Glutamatergic neuron (in vitro differentiated cells): ENCODE data around the gene FARSB. TPM values are rescaled to one million over a fixed set of nuclear protein-coding genes. Genes with fewer than 3 reads are reported as not detected.

Experiments used
- DNase-seq: peaks from one replicate; pipeline ENCODE4 v3.0.0; 2022
- H3K27ac Mint-ChIP-seq: one replicate; pipeline ENCODE4 v1.8.0; 2020; ENCODE audit warnings: mild to moderate bottlenecking, mixed read lengths, inconsistent platforms; ENCODE audit not compliant: unreplicated experiment
- H3K27me3 Mint-ChIP-seq: one replicate; pipeline ENCODE4 v1.8.0; 2020; ENCODE audit warnings: mild to moderate bottlenecking, moderate library complexity, mixed read lengths, inconsistent platforms; ENCODE audit not compliant: unreplicated experiment
- H3K36me3 Mint-ChIP-seq: one replicate; pipeline ENCODE4 v1.8.0; 2020; ENCODE audit warnings: mild to moderate bottlenecking, mixed read lengths, inconsistent platforms; ENCODE audit not compliant: unreplicated experiment
- H3K4me1 Mint-ChIP-seq: one replicate; pipeline ENCODE4 v1.8.0; 2020; ENCODE audit warnings: mild to moderate bottlenecking, low read depth, mixed read lengths, inconsistent platforms; ENCODE audit not compliant: unreplicated experiment
- H3K4me3 Mint-ChIP-seq: one replicate; pipeline ENCODE4 v1.8.0; 2020; ENCODE audit warnings: mild to moderate bottlenecking, mixed read lengths, inconsistent platforms; ENCODE audit not compliant: unreplicated experiment
- H3K9me3 Mint-ChIP-seq: one replicate; pipeline ENCODE4 v1.8.0; 2020; ENCODE audit warnings: mild to moderate bottlenecking, moderate library complexity, mixed read lengths, inconsistent platforms; ENCODE audit not compliant: unreplicated experiment
- long read RNA-seq: library from polyadenylated mRNA; unstranded; transcript quantifications from one replicate; pipeline ENCODE4 v2.0.0, GENCODE V29; 2020; ENCODE audit not compliant: unreplicated experiment
- total RNA-seq: library from RNA; stranded (reverse); fragmentation: NEBNext Ultra II Directional; extraction: Animal tissue kit (Norgen Biotek cat#: 25700); gene quantifications from one replicate; pipeline ENCODE4 v1.2.1, GENCODE V29; 2021; ENCODE audit not compliant: unreplicated experiment
- TF ChIP-seq, protein P1 (sequence below): fragments of 200-600 bp; sonication (generic); IDR thresholded peaks from one replicate; pipeline ENCODE4 v1.5.0; 2021; ENCODE audit not compliant: partially characterized antibody, unreplicated experiment

FARSB gene
- total RNA-seq: 18.8 TPM
- long read RNA-seq, transcript FARSB-201 (17 exons, 3,369 nt): major isoform, 27 of 32 reads
- long read RNA-seq, partial matches to known transcripts: 2 of 32 reads
- long read RNA-seq, other reads (novel, unspliced or antisense): 3 of 32 reads

- peaks cover 9% of the 10 kb centered on the region for H3K4me1 Mint-ChIP-seq
- TF ChIP-seq, protein P1, sequence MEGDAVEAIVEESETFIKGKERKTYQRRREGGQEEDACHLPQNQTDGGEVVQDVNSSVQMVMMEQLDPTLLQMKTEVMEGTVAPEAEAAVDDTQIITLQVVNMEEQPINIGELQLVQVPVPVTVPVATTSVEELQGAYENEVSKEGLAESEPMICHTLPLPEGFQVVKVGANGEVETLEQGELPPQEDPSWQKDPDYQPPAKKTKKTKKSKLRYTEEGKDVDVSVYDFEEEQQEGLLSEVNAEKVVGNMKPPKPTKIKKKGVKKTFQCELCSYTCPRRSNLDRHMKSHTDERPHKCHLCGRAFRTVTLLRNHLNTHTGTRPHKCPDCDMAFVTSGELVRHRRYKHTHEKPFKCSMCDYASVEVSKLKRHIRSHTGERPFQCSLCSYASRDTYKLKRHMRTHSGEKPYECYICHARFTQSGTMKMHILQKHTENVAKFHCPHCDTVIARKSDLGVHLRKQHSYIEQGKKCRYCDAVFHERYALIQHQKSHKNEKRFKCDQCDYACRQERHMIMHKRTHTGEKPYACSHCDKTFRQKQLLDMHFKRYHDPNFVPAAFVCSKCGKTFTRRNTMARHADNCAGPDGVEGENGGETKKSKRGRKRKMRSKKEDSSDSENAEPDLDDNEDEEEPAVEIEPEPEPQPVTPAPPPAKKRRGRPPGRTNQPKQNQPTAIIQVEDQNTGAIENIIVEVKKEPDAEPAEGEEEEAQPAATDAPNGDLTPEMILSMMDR: no peak
- H3K4me3 Mint-ChIP-seq: peak within 1 kb of the TSS; percentile 98
- peaks cover 6% of the 10 kb centered on the region for H3K27me3 Mint-ChIP-seq
- peak; percentile 94 for DNase-seq
- peak within 1 kb of the TSS; percentile 99 for H3K27ac Mint-ChIP-seq
- no peaks in the 10 kb centered on the region for H3K36me3 Mint-ChIP-seq
- H3K9me3 Mint-ChIP-seq: peaks cover 5% of the 10 kb centered on the region
Observed at GRCh38 chr2:222655787-222656525, at the start of gene FARSB. Gene FARSB (minus strand): TSS chr2:222656092. CDS start chr2:222656073, 19 bp downstream.

DNA sequence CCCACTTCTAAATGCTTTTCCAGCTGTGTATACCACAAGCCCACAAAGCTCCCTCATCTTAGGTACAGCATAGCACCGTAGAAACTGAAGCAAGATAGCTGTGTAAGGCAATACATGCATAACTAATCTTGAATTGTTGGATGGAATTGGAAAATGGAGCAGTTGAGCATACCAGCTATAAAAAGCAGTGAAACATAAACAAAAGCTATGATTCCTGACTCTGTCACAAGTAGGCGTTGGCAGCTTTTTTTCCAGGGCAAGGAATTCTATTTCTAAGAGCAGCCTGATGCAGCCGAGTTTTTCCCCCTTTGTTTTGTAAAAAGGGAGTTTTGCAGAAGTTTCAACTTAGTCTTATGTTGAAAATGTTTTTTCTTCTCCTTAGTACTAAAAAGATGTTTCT is 48.0 kb upstream of the FARSB start:
- Mint-ChIP-seq H3K36me3 (no peaks in the 10 kb centered on the region), H3K27ac (no peak overlapping the region), H3K27me3 (no peaks in the 10 kb centered on the region), H3K9me3 (peaks cover 1% of the 10 kb centered on the region), H3K4me3 (no peak overlapping the region), H3K4me1 (no peaks in the 10 kb centered on the region)
- TF ChIP-seq, protein P1: no peak
- no peak for DNase-seq

DNA sequence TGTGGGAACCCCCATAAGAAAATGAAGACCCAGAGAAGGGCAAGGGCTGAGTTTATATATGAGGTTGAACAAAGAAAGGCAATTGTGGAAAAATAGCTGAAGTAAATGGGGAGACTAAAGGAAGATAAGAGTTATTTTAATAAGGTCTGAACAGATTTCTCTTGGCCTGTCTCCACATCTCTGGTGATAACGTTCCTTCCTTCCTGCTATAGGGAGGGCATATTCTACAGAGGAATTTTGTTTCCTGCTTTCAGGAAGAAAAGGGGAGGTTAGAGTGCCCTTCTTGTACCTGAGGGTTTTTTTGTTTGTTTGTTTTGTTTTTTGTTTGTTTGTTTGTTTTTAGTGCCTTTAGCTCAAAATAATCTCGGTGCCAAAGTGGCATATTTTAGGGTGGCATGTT is 47.2 kb upstream of the FARSB start:
- DNase-seq: no peak
- H3K4me3 Mint-ChIP-seq: no peak overlapping the region
- TF ChIP-seq, protein P1: no peak
- no peak overlapping the region for H3K27ac Mint-ChIP-seq
- H3K9me3 Mint-ChIP-seq: peaks cover 1% of the 10 kb centered on the region
- no peaks in the 10 kb centered on the region for H3K27me3 Mint-ChIP-seq
- H3K36me3 Mint-ChIP-seq: no peaks in the 10 kb centered on the region
- H3K4me1 Mint-ChIP-seq: no peaks in the 10 kb centered on the region

GRCh38 chr2:222701721-222702131 is 45.8 kb upstream of the FARSB start:
- Mint-ChIP-seq H3K9me3 (no peaks in the 10 kb centered on the region), H3K4me3 (no peak overlapping the region), H3K4me1 (no peaks in the 10 kb centered on the region), H3K36me3 (no peaks in the 10 kb centered on the region), H3K27me3 (no peaks in the 10 kb centered on the region), H3K27ac (no peak overlapping the region)
- DNase-seq: no peak
- TF ChIP-seq, protein P1: no peak

DNA sequence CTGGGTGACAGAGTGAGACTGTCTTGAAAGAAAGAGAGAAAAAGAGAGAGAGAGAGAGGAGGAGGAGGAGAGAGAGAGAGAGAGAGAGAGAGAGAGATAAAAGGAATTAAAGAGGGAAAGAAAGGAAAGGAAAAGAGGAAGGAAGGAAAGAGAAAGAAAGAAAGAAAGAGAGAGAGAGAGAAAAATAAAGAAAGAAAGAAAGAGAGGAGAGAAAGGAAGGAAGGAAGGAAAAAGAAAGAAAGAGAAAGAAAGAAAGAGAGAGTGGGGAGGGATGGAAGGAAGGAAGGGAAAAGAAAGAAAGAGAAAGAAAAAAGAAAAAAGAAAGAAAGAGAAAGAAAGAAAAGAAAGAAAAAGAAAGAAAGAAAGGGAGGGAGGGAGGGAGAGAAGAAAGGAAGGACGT is 45.3 kb upstream of the FARSB start:
- no peak for DNase-seq
- Mint-ChIP-seq H3K4me1 (no peaks in the 10 kb centered on the region), H3K27me3 (no peaks in the 10 kb centered on the region), H3K9me3 (no peaks in the 10 kb centered on the region), H3K4me3 (no peak overlapping the region), H3K36me3 (no peaks in the 10 kb centered on the region), H3K27ac (no peak overlapping the region)
- TF ChIP-seq, protein P1: no peak
